Measurements from ENCODE around the gene ADAMTS12.

ADAMTS12 gene

DNA sequence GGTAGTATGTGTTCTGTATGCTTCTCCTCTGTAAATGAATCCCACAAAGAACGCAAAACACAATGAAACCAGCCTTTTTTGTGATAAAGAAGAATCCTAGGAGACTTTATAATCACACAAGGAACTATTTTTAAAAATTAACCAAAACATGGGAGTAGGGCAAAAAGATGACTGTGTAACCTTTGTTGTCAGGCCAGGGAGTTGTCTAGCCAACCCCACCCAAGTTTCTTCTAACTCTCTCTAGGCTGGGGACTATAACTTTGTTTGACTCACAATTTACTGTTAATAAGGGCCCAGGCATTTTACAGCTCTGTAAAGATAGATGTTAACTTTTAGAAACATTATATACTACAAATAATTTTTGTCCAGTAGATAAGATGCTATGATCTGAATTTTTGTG lies 176.1 kb downstream of the ADAMTS12 start:
- no peak for DNase-seq (ENCODE audit: extremely low read depth in 1 of 2, low read depth in 1 of 2)

DNA sequence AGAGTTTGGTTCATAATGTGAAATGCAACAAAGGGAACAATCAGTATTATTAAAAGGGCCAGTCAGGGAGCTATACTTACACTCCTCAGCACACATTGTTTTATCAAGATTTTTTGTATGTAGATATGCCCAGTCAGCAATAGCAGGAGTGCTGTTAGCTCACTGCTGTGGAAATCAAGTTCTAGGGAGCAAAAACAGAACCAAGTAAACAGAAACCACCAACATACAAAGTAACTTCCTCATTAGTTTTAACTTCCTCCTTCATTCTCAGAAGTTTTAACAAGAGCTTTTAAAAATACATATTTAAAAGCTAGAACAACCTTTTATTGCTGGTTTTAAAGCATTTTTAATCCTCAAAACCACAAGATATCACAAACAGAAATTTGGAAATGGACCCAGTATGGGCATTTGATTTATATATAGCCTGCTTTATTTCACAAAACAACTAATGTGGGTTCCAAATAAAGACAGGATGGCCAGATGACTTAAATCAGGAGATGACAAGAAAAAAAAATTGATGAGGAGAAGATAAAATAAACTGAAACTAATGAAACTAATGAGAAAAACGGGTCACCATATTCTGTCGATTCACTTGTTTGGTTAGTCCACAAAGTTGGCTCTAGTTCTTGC lies 178.5 kb downstream of the ADAMTS12 start:
- no peak for DNase-seq (ENCODE audit: extremely low read depth in 1 of 2, low read depth in 1 of 2)

DNA sequence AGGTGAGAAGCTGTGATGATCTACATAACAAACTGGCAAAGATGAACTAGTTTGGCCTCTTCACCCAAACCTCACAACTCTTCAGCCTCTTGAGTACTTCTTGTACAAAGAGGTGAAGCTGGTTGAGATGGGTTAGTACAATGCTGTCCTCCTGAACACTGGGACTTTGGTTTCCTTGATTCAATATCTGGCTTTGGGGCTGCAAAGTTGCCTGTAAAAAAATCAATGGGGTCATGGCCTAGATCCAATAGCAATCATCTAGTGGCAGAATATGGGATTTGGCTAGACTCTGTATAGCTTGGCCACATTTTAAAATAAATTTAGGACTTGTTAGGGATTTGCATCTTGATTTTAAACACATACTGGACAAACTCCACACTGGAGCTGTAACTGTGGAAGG lies 179.1 kb downstream of the ADAMTS12 start:
- no peak for DNase-seq (ENCODE audit: extremely low read depth in 1 of 2, low read depth in 1 of 2)

GRCh38 chr5:33711094-33711679 lies 180.6 kb downstream of the ADAMTS12 start:
- DNase-seq (ENCODE audit: extremely low read depth in 1 of 2, low read depth in 1 of 2) = no peak

- DNase-seq (ENCODE audit: extremely low read depth in 1 of 2, low read depth in 1 of 2) = no peak
These were observed 188.9 kb downstream of the ADAMTS12 start for GRCh38 chr5:33702867-33703266.

DNA sequence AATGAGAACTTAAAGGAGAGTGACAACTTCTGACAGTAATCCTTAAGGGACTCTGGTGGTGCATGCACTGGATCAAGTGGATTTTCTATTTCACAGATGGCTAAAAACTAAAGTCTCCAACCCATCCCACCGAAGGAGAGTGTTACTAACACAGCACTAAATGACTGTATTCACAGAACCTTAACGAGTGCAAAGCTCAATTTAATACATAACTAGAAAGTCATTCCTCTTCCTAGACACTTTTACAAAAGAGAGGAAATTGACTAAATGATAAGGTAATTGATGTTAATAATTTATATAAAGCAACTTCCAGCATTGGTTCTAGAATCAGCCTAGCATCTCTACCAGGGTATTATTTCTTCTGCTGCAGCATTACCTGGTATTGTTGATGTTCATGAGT lies 189.8 kb downstream of the ADAMTS12 start:
- no peak for DNase-seq (ENCODE audit: extremely low read depth in 1 of 2, low read depth in 1 of 2)

GRCh38 chr5:33701251-33701650 lies 190.5 kb downstream of the ADAMTS12 start:
- no peak for DNase-seq (ENCODE audit: extremely low read depth in 1 of 2, low read depth in 1 of 2)

DNA sequence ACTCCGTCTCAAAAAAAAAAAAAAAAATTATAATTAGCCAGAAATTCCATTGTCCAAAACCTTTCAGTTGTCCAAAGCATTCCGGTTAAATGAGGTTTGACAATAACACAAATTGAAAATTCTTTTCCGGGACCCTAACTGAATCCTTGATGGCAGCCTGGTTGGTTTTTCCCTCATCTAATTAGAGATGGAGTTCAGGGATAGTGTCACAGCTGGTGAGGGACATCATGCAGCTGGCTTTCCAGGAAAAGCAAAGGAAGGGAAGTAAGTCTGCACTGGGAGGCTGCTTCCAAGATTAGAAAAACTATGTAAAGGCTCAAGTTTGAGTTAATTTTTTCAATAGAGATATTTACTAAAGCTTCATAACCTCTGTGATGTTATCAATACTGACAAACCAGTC lies 195.4 kb downstream of the ADAMTS12 start:
- DNase-seq (ENCODE audit: extremely low read depth in 1 of 2, low read depth in 1 of 2) = no peak

GRCh38 chr5:33692980-33693379 lies 198.8 kb downstream of the ADAMTS12 start:
- DNase-seq (ENCODE audit: extremely low read depth in 1 of 2, low read depth in 1 of 2) = no peak

GRCh38 chr5:33691856-33692255 lies 199.9 kb downstream of the ADAMTS12 start:
- no peak for DNase-seq (ENCODE audit: extremely low read depth in 1 of 2, low read depth in 1 of 2)

GRCh38 chr5:33690374-33691135 lies 201.2 kb downstream of the ADAMTS12 start:
- no peak for DNase-seq (ENCODE audit: extremely low read depth in 1 of 2, low read depth in 1 of 2)

DNA sequence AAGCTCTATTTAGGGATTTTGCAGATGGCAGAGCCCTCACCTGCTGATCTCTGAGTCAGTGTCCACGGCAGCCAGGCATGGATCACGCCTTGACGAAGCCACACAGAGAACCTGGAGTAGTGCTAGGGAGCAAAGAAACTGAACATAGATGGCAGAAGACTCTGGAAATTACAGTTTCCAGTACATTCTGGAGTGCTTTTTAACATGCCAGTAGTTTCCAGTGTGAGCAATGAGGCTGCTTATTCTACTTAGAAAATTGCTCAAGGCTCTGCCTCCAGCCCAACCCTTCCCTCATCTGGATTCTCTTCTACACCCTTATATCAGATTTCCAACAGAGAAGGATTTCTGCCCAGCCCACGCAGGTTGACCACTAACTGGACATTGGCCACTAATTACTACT lies 203.3 kb downstream of the ADAMTS12 start:
- no peak for DNase-seq (ENCODE audit: extremely low read depth in 1 of 2, low read depth in 1 of 2)

- DNase-seq (ENCODE audit: extremely low read depth in 1 of 2, low read depth in 1 of 2) = no peak
These were observed 203.7 kb downstream of the ADAMTS12 start for GRCh38 chr5:33688066-33688465.

DNA sequence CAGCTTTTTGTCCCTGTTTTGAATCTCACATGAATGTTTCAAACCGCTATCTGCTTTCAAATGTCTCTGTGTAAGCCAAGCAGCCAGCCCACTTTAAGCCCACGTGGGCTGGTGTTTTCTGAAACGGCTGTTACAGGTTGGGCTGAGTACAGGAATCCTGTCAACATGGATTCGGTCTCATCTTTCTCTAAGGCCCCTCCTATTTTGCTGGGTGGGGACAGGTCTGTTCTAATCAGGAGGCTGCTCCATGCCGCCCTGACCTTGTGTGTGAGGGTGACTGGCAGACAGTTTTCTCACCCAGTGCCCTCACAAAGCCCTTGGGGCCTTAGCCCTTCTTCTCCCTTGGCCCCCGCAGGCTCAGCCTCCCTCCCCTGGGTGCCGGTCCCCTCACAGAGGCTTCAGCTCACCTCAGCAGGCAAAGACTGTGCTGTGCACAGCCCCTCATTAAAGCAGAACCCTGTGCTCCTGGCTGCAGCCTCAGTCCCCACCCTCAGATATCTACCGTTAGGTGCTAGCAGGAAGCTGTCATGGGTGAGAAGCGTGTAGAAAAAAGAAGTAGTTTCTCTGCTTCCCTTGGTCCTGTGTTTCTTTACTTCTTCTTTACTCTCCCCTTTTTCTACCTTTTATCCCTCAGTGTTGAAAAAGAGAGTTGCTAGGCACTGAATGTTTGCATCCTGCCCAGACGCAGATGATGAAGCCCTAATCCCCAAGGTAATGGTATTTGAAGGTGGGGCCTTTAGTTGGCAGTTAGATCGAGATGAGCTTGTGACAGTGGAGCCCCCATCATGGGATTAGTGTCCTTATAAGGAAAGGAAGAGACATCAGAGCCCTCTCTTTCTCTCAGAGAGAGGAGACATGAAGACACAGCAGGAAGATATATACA lies 205.7 kb downstream of the ADAMTS12 start:
- DNase-seq (ENCODE audit: extremely low read depth in 1 of 2, low read depth in 1 of 2) = no peak

- no peak for DNase-seq (ENCODE audit: extremely low read depth in 1 of 2, low read depth in 1 of 2)
These were observed 207.2 kb downstream of the ADAMTS12 start for GRCh38 chr5:33684496-33685159.

DNA sequence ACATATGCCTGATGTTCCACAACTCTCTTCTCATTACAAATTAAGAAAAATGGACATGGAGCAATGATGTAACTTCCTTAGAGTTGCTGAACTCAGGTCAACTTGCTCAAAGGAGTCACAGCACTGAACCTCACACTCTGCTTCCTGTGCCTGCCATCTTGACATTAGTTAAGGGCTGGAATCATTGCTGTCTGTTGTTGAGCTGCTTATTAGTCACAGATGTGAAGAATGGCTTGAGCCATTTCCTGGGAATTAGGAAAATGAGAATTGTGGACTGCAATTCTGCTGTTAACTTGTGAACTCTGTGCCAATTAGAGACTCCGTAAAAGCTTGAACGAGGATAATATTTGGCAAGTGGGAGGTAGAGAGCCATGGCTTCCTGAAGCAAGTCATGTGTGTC lies 212.0 kb downstream of the ADAMTS12 start:
- no peak for DNase-seq (ENCODE audit: extremely low read depth in 1 of 2, low read depth in 1 of 2)

DNA sequence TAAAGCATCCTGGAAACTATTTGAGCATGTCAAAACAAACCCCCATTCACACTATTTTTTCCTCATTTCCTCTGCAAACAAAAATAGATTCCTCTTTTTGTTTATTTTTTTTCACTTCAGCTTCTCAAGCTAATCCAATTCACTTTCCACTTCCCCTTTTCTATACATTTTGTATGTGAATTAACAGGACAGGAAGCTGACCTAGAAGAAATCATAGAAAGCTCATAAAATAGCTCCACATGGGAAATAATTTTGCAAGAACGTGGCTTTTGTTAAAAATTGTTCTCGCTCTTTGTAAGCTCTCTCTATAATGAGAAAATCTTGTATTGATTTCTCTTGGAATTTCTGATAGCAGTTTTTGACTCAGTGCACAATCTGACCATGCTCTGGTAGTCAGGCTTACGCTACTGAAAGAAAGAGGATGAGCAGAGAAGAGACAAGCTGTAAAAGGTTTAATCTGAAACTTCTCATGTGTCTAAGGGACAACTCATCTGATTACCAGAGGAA lies 215.8 kb downstream of the ADAMTS12 start:
- DNase-seq (ENCODE audit: extremely low read depth in 1 of 2, low read depth in 1 of 2) = no peak

DNA sequence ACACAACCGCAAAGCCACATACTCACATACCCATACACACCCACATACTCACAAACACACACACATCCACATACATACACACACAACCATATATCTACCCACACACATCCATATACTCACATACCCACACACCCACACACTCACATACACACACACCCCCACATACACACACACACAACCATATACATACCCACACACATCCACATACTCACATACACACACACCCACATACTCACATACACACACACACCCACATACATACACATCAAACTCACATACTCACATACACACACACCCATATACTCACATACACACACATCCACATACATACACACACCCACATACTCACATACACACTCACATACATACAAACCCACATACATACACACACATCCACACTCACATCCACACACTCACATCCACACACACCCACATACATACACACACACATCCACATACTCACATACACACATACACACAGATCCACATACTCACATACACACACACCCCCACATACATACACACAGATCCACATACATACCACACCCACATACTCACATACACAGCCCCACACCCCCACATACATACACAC lies 220.0 kb downstream of the ADAMTS12 start:
- no peak for DNase-seq (ENCODE audit: extremely low read depth in 1 of 2, low read depth in 1 of 2)

DNA sequence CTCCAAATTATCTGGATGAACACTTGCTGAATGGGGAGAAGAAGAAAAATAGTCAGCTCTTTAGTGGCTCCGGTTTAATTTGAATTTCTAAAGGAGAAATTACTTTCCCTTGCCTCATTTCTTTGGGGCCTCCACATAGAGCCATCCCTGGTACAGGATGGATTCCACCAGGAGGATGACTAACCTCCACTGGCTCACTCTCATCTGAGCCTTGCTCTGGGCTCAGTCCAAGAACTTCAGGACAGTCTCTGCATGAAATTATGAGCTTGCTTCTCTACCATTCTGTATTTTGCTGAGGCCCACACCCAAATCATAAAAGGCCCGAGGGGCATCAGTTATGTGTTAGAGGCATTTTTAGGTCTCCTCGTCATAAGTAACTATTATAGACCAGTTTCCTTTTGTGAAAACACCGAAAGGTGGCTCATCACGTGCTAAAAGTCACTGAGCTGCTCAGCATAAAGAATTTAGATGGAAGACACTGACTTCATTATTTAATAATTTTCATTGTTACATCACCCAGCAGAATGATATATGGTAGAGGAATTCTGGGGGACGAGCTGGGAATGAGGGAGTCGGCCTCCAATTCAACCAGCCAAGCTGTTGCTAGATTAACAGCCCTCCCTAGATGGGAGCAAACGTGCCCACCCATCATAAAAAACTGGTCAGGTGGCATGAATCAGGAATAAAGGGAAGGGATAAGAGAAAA lies 228.9 kb downstream of the ADAMTS12 start:
- no peak for DNase-seq (ENCODE audit: extremely low read depth in 1 of 2, low read depth in 1 of 2)
